AG04449 (cell line): ENCODE data around the gene NAXE.

ENCODE experiments used
- CTCF ChIA-PET: fragments of 350-600 bp; formaldehyde crosslinking; extraction: SDS; loops from one replicate; lab custom pipeline; 2021; ENCODE audit warnings: antibody characterized with exemption; lab: Yijun Ruan, JAX
- POLR2A ChIA-PET: fragments of 400-600, 350-600 bp; formaldehyde crosslinking; extraction: SDS; loops from one replicate; lab custom pipeline; 2020; ENCODE audit warnings: antibody characterized with exemption, inconsistent platforms; lab: Yijun Ruan, JAX
- DNase-seq: peaks from one replicate; pipeline ENCODE4 v3.0.0-alpha.2; 2010; ENCODE audit warnings: low read depth, low spot score
- H3K4me3 ChIP-seq: 2 replicates; pipeline ENCODE4 v1.5.1; 2011; ENCODE audit warnings: low read depth, mild to moderate bottlenecking, control low read depth, low read length
- TF ChIP-seq, protein P1 (sequence below): IDR thresholded peaks from one replicate; pipeline ENCODE4 v1.5.1; 2011; ENCODE audit warnings: mild to moderate bottlenecking, moderate library complexity, low read length, control low read depth, inconsistent platforms; ENCODE audit not compliant: insufficient read depth; ENCODE audit errors: missing control alignments

Gene NAXE

DNA sequence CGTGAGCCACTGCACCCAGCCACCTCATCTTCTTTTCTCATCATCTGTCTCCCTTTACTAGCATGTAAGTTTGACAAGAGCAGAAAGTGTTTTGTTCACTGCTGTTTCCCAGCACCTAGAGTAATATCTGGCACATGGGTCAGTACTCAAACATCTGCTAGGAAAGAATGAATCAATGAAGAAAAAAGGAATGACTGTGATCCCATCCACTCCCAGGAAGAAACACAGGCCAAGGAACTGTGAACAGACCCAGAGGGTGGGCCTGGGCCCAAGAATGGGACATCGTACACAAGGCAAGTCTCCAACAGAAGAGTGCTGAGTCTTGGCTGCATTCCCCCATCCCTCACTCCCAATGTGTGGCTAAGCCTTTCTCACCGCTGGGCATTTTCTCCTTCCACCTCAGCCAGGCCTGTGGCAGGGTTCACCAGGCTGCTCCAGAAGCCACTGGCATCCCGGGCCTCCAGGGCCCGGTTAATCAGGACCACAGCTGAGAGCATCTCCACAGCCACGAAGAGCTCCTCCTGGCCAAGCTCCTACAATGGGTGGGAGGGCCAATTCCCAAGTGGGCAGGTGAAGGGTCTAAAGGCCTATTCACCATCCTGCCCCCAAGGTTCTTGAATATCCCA lies 37.6 kb upstream of the NAXE start:
- ChIA-PET CTCF (interaction anchor here (1.1 to 1.3 kb wide), 2 partner anchors 9 to 72 kb away, joined by 3 read pairs; no protein-coding TSS in a partner anchor), POLR2A (no interaction called here)
- H3K4me3 ChIP-seq, result no peak overlapping the region
- TF ChIP-seq, protein P1, sequence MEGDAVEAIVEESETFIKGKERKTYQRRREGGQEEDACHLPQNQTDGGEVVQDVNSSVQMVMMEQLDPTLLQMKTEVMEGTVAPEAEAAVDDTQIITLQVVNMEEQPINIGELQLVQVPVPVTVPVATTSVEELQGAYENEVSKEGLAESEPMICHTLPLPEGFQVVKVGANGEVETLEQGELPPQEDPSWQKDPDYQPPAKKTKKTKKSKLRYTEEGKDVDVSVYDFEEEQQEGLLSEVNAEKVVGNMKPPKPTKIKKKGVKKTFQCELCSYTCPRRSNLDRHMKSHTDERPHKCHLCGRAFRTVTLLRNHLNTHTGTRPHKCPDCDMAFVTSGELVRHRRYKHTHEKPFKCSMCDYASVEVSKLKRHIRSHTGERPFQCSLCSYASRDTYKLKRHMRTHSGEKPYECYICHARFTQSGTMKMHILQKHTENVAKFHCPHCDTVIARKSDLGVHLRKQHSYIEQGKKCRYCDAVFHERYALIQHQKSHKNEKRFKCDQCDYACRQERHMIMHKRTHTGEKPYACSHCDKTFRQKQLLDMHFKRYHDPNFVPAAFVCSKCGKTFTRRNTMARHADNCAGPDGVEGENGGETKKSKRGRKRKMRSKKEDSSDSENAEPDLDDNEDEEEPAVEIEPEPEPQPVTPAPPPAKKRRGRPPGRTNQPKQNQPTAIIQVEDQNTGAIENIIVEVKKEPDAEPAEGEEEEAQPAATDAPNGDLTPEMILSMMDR, result no peak
- DNase-seq, result no peak

DNA sequence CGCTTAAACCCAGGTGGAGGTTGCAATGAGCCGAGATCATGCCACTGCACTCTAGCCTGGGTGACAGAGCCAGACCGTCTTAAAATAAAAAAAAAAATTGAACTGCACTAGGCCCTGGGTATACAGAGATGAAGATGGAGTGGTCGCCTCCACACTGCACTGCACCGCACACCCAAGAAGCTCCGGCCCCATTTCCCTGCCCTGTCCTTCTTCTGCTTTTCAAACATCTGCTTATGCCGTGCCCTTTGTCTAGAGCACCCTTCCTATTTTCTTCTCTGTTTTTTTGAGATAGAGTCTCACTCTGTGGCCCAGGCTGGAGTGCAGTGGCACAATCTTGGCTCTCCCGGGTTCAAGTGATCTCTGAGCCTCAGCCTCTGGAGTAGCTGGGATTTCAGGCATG lies 36.6 kb upstream of the NAXE start:
- no peak overlapping the region for H3K4me3 ChIP-seq
- POLR2A ChIA-PET, result no interaction called here
- no peak for DNase-seq
- CTCF ChIA-PET, result interaction anchor here (1.1 to 1.3 kb wide), 4 partner anchors 8 to 74 kb away, joined by 3 to 4 read pairs (median 3); no protein-coding TSS in a partner anchor
- TF ChIP-seq, protein P1, result no peak

DNA sequence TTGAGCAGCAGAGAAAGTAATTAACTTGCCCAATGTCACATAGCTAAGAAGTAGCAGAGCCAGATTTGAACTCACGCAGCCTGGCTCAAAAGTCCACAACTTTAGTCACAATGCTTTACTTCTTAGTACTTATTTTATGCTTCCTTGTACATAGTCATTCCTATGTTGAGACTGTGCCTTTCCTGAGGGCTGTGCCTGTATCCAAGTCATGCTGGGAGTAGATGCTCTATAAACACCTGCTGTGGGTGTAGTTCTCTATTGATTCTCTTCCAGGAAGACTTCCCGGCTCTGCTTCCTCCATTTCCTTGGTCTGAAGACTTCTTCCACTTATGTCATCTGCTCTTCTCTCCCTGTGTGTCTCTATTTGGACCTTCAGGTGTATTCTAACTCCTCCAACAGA lies 35.9 kb upstream of the NAXE start:
- H3K4me3 ChIP-seq, result no peak overlapping the region
- ChIA-PET POLR2A (no interaction called here), CTCF (interaction anchor here (1.1 to 1.2 kb wide), 3 partner anchors 11 to 75 kb away, joined by 3 to 4 read pairs (median 3); no protein-coding TSS in a partner anchor)
- no peak for DNase-seq
- TF ChIP-seq, protein P1, result no peak

DNA sequence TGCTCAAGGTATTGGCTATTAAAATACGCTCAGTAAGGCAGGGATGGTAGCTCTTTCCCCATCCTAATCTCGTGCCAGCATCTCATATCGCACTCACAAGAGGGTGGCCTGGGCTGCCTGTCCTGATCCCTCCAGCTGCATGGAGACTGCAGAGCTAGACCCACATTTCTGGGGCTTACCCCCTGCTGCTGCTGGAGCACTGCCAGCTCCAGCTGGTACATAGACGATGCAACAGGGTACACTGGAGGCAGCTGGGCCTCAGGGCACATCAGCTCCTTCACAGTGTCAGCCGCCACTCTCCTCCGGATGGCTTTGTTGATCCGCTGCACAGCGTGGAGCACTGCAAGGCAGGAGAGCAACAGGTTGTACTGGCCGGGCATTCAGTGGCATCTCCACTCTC lies 35.2 kb upstream of the NAXE start:
- DNase-seq, result no peak
- ChIA-PET CTCF (interaction anchor here (1.2 kb wide), 1 partner anchor 11 kb away, joined by 3 read pairs; no protein-coding TSS in a partner anchor), POLR2A (no interaction called here)
- TF ChIP-seq, protein P1, result no peak
- H3K4me3 ChIP-seq, result no peak overlapping the region

DNA sequence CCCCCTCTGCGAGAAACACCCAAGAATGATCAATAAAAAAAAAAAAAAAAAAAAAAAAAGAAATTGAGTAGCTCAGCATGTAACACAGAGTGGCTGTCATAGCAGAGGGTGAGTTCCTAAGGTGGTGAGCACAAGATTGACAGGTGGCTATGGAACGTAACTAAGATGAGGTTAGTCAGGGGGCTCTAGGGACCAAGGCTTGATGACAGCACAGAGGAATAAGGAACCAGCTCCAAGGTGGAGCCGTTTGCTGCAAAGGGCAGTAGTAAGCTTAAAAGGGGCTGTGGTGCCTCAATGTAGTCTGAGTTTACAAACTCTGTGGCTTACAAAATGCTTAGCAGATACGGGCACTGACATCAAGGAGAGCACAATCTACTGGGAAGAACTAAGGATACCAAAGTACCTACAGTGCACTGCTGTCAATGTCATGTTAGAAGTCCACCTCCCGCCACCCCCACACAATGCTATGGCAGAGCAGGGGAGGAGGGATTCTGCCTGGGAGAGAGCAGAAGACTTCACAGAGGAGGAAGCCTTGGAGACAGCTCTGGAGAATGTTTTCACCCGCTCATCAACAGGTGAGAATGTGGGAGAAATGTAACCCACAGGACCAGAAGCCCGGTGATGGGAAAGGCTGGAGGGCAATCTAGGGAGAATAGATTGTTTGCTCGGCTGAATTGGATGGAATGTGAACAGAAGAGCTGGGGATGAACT lies 32.3 kb upstream of the NAXE start:
- no peak overlapping the region for H3K4me3 ChIP-seq
- no peak for DNase-seq
- ChIA-PET CTCF (no interaction called here), POLR2A (no interaction called here)
- TF ChIP-seq, protein P1, result no peak

DNA sequence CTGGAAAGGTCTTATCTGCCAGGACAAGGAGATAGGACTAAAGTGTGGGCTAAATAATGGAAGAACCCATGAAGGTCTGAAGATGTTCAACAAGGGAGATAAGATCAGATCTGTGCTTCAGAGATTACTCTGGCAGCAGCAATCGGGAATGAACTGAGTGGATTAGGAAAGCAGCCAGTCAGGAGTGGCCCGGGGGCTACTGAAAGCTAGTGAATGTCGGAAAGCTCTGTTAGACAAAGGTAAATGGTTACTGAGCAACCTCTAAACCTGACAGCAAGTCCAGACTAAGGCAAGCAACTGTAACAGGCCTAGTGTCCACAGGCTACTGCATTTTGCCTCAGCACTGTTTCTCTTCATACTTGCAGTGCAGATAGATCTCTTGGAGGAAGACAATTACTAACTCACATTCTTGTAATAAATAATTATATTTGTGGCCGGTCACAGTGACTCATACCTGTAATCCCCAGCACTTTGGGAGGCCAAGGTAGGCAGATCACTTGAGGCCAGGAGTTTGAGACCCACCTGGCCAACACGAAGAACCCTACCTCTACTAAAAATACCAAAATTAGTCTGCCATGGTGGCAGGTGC lies 31.7 kb upstream of the NAXE start:
- TF ChIP-seq, protein P1, result no peak
- DNase-seq, result no peak
- ChIA-PET CTCF (no interaction called here), POLR2A (no interaction called here)
- no peak overlapping the region for H3K4me3 ChIP-seq
